ENCODE results near the gene GMCL2.

GMCL2 gene

DNA sequence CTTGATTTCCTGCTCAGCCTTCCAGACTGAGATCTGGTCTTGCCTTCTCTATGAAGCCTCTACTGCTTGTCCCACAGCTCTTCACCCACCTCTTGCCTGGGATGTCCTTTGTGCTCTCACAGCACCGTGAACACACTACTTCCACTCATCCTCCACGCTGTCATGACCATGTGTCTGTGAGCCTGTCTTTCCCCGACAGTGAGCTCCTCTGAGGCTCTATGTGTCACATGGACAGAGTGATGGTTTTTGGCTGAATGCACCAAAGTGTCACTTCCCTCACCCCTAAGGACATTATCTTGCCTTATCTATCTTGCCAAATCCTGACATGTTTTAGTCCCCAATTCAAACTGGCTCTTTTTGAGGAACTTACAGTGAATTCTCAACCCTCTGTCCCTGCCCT lies 34.1 kb upstream of the GMCL2 start:
- DNase-seq = no peak

DNA sequence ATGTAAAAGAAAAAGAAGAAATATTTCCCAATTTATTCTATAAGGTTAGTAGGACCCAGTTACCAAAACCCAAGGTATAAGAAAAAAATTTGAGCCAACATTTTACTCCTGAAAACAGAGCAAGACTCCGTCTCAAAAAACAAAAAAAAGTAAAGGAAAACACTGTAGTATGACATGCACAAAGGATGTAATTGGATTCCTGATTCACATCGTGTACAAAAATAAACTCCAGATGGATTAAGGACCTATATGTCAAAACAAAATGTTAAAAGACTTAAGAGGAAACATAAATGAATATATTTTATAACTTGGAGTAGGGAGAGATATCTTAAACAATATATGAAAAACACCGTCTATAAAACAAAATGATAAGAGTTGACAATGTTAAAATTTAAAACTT lies 31.7 kb upstream of the GMCL2 start:
- no peak for DNase-seq

DNA sequence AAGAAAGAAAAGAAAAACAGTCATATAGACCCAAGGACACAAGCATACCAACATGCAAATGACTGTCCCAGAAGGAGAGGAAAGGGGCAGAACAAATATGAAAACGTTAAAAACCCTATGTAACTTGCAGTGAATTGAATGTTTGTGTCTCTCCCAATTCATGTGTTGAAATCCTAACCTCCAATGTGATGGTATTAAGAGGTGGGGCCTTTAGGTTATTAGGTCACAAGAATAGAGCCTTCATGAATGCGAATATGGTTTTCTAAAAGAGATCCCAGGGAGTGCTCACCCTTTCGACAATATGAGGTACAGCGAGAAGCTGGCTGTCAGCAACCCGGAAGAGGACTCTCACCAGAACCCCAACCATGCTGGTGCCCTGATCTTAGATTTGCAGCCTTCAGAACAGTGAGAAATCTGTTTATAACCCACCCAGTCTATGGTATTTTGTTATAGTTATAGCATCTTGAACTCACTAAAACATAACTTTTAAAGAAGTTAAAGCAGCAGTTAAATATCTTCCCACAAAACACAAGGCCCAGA lies 31.1 kb upstream of the GMCL2 start:
- DNase-seq = no peak

DNA sequence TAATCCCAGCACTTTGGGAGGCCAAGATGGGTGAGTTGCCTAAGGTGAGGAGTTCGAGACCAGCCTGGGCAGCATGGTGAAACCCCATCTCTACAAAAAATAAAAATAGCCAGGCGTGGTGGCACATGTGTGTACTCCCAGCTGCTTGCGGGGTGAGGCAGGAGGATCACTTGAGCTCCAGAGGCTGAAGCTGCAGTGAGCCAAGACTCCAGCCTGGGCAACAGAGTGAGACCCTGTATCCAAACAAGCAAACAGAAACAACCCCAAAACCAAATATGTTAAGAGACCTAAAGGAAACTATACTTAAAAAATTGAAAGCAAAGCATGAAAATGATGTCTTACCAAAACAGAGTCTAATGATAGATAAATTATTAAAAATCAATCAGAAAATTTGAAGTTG lies 29.6 kb upstream of the GMCL2 start:
- no peak for DNase-seq

DNA sequence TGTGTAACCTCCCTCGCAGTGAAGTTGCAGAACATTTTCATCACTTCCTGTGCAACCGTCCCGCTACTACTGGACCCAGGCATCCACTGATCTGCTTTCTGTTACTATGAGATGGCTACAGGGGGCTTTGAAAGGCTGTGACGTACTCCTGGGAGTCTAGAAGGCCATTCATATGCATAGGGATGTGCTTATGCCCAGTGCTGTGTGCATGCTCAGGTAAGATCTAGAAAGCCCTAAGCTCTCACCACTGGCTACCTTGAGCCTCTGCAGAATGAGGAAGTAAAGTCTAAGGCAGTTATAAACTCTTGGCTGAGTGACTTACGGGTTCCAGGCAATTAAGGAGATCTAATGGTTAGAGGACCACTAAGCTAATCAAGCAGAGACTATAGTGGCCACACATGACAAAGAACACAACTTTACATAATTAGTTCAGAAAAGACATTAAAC lies 28.9 kb upstream of the GMCL2 start:
- no peak for DNase-seq

DNA sequence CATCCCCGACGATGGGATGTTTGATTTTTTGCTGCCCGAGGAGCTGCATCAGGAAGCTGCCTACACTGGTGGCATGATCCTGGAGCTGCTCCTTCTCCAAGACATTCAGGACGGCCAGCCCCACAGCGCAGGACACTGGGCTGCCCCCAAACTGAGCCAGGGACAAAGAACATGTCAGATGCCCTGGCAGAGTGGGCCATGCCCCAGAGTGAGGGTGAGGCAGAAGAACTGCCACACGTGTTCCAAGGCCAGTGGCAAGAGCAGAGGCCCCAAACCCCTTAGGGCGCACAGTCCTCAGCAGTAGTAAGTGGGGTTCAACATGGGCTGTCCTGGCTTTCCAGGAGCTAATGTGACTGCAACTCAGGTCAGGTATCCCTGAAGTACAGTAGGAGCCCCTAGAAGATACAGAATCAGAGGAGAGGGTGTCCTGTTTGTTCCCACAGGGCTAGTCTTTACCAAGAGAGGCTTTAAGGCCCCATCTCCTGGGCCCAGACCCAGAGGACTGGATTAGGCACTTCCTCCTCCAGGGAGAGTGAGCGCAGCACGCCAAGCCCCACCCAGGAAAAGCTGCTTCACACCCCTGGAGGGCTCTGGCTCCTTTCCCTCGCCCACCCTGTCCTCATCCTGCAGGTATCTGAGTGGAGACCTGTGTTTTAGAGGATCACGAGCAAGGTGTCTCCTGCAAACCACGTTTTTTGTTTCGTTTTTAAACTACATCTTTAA lies 28.3 kb upstream of the GMCL2 start:
- no peak for DNase-seq

DNA sequence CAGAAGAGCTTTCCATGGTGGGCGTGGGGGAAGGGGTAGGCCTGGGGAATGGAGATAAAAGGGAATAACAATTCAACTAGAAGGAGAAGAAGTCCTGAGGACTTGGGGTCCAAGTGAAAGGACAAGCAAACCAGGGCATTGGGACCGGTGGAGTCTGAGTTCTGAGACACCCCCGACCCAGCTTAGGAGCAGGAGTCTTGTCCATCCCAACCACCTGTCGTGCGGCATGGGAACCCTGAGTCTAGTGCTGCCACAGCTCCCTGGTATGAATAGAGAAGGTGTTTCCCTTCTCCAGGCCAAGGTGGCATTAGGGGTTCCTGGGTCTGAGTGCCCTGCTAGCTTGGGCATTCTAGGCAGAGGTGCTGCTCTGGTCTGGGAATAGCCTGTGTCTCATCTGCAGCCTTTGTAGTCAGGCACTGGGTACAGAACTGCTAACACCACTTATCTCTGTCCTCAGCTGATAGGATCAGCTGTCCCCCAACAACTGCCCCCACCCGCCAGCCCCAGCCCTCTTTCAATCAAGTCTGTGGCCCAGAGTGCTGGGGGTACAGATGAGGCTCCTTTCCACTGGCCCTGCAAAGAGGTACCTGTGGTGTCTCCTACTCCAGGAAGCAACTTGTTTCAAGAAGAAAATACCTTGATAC lies 27.1 kb upstream of the GMCL2 start:
- no peak for DNase-seq

DNA sequence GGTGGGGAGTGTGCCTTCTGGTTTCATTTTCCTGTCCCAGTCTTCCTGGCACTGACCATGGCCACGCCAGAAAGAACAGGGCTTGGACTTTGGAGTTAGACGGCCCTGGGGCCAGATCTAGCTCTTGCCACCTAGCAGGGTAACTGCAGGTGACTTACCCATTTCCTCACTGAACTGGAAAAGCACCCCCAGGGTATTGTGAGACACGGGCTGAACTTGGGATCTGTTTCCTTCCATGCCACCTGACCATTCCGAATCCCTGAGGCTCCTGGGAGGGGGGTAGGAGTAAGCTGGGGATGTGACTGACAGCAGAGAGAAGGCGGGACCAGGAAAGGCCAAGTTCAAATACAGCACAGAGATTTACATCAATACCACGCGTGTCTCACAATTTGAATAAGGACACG lies 26.6 kb upstream of the GMCL2 start:
- DNase-seq = no peak

DNA sequence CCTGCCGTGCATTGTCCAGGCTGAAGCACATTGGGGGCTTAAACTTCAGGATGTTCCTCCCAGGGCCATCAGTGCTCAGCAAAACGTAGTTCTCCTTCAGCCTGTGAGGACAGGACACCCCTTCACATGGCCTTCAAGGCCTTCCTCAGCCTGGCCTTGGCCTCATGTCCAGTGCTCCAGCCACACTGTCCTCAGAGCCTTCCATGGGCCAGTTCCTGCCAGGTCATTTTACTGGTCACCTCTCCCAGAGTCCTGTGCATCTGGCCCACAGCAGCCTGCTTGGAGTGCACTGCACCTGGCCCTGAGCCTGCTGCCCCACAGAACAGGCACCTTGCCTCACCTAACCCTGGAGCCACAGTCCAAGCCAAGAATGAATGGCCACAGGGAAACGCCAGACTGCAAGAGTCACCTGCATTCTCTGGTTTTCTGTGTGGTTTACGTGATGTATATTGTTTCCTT lies 25.9 kb upstream of the GMCL2 start:
- no peak for DNase-seq

DNA sequence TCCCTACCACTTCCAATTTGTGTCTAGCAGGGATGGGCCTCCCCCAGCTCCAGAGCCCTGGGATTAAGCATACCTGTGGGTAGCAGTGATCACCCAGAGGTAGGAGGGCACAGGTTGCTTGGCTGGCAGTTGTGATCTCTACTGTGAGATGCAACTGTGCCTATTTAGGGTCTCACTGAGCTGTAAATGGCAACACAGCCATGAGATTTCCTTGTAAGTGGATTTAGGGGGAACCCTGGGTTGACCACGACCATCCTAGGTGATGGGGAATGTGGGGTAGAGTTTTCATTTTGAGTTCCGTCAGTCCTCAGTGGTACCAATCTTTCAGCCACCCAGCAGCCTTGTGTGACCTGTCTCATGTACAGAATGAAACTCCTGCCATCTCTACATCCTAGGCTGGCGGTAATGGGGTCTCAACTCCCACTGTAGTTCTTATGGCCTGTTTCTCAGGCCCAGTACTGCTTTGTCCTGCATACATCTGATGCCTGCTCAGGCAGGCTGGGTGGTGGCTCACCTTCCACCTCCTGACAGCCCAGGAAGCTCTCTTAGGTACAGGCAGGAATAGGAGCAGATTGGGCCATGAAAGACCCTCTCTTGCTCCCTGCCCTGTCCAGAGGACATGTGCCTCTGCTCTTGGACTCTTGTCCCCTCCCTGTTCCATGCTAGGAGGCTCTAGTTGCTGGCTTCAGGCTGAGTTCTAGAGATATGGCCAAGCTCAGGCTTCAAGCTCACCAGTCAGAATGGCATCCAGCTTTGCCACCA lies 25.3 kb upstream of the GMCL2 start:
- no peak for DNase-seq

DNA sequence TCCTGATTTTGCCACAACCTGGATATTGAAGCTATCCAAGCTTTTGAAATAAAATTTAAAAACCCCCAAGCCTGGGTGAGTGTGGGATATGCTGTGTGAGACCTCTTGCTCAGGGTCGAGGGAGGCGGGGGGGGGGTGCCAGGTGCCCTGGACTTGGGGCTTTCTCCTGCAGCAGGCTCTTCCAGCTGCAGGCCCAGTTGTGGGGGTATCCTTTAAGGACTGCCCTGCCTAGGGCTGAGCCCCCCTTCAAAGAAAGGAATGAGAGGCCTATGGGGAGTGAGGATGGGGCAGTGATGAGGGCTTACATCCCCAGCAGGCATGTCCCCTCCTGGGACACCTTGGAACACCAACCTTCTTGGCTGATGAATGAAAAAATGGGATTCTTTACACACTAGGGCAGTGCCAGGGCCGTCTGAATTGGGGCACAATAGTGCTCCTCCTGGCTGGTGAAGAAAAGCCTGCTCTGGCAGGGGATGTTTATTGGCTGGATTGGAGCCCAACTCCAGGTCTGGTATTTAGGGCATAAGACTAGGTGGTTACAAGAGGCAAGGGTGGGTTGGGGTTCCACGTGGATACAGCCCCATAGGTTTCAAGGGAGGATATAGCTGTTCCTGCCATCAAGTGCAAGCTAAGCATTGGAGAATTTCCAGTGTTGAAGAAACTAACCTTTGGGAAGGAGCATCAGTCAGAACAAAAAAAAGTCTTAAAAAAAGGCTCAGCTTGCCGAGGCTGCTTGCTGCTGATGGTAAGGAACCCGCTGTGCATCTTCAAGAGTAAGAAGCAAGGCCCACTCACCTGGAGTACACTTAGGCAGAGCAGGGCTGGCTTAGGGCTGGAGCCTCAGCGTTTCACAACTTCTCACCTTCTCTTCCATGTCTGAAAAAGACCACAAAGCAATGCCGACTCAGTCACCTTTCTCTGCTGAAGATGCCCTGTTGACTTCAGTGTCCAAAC lies 24.2 kb upstream of the GMCL2 start:
- no peak for DNase-seq

DNA sequence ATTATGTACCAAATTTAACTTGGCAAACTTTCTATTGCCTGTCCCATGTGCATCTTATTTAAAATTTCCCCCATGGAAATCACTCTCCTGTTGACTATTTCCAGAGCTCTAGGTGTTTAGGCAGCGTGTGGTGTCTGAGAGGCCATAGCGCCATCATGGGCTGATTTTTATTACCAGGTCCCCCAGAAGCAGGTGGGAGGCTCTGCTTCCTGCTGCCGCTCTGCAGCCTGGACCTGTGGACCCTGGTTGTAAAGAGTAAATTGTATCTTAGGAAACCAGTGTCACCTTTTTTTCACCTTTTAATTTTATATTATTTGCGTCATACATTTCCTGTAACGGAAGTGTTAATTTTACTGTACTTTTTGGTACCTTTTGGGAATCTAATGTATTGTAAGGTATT lies 23.5 kb upstream of the GMCL2 start:
- DNase-seq = no peak

DNA sequence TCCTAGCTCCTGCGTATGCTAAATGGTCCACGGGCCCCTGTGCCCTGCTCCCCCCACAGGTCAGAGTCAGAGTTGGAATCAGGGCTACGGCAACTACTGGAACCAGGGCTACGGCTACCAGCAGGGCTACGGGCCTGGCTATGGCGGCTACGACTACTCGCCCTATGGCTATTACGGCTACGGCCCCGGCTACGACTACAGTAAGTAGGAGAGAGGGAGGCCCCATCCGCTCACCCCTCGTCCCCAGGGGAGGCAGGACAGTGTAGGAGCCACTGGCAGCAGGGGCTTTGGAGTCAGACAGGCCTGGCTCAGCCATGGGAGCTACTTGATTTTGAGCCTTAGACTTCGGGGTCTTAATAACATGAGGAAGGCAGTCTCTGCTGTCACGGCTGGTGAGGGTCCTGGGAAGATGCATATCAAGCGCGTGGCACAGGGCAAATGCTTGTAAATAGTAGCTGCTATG lies 22.9 kb upstream of the GMCL2 start:
- DNase-seq = no peak

DNA sequence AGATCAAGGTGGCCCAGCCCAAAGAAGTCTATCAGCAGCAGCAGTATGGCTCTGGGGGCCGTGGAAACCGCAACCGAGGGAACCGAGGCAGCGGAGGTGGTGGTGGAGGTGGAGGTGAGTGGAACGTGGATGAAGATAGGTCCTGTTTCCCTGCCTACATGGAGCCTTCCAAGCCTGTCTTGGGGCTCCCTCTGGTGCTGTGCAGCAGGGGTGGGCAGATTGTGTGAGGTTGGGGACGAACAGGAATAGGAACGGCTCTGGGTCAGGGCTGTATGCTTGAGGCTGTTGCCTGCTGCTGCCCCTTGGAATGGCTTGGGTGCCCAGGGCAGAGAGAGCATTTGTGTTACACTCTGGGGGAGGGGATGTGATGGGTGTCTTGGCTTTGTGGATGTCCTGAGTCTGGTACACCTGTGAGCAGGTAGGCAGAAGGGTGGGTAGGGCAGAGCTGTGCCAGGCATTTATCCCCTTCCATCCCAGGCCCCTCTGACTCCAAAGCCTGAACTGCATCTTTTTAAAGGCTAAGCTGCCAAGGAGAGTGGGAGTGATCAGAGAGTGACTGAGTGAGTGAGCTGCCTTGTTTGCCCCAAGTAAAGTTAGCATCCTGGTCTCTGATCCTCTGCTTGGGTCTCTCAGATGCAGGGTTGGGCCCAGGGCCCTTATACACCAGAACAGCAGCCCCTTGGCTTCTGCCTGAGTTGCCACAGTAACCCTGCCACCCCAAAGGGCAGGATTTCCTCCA lies 22.3 kb upstream of the GMCL2 start:
- DNase-seq = no peak

DNA sequence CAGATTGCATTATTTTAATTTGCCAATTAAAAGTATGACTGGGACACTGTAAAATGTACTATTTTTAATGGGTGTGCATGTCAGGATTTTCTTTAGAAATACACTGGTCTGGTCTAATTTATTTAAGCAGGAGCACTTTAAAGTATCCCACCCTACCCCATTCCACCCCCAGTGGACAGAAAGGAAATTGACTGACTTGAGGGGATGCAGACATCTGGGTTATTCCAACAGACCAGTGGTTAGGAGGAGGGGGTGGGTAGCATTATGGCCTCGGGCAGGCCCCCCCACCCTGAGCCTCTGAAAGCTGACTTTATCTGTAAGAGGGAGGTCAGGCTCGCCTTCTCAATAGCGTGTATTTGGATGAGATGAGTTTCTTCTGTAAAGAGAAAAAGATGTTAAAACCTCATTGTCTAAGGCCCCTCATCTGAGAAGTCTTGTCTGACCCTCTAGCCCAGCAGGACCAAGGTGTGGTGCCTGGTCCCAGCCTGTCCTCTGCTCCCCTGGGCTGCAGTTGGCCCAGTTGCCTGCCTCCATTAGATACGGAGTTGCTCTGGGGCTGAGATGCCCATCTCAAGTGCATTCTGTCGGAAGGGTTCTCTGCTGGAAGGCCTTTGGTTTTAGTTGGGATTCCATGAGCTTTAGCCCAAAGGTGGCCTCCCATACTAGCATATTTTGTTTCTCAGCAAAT lies 21.5 kb upstream of the GMCL2 start:
- DNase-seq = no peak

DNA sequence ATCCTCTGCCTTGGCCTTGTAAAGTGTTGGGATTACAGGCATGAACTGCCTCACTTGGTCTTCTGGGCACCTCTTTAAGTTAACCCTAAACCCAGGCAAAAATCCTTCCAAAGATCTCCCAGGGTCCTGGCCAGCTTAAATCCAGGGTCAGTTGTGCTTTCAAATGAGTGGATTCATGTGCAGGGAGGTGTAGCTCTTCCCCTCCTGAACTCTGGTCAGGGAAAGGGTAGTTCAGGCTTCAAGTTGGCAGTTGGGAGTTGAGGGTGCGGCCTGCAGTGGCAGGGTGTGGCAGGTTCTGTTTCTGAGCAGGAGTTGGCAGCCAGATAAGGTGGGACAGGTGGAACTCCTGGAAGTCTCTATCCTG lies 20.7 kb upstream of the GMCL2 start:
- DNase-seq = no peak

DNA sequence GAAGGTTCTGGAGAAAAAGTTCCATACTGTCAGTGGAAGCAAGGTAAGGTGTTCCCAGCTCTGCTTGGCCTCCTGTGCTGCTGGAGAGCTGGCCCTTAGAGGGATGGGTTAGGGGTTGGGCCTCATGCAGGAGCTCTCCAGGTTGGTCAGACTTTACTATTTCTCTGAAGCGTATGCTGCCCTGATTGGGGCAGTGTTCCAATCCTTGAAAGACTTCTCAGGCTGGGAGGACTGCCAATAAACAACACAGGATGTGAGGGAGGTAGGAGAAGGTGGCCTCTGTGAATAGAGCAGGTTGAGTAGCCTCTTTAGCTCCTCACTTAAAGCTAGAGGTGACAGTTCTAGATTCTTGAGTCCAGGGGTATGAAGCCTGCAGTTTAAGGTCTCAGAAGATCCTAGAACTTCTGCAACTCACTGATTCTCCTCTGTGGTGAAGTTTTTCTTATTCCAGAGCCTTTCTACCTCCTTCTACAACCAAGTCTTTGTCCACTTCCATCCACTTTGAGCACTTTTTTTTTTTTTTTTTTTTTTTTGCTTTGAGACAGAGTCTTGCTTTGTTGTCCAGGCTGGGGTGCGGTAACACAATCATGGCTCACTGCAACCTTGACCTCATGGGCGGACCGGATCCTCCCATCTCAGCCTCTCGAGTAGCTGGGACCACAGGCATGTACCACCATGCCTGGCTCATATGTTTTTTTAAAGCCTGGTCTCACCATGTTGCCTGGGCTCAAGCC lies 20.2 kb upstream of the GMCL2 start:
- no peak for DNase-seq

DNA sequence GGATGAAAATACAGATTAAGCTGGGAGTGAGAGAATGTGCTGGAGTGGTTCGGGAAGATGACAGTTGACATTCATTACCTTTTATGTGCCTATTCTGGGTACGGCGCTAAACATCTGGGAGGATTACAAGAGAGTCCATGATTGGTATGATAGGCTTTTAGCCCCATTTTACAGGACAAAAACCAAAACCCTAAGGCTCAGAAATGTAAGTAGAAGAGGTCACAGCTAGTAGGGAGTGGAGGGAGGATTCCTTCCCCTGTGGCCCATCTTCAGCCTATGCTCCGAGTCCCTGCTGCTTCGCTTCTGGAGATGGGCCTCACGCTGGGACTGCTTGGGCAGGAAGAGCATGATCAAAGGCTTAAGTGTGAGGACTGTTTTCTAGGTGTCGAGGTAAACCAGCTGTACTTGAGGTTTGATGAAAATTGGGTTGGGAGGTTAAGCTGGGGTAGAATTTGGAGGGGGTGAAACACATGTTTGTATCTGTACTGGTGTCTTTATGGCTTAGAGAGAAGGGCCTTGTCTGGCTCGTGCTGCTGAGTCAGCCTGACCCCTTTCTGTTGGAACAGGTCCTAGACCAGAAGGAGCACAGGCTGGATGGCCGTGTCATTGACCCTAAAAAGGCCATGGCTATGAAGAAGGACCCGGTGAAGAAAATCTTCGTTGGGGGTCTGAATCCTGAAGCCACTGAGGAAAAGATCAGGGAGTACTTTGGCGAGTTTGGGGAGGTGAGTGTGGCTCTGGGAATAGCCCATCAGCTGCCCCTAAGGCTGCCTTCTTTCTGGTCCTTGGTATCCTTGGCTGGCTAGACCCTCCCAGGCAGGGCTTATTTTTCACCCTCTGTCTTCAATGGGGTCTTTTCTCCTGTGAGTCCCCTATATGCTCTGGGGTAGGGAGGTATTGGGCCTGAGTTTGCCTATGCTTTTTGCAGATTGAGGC lies 19.3 kb upstream of the GMCL2 start:
- no peak for DNase-seq

DNA sequence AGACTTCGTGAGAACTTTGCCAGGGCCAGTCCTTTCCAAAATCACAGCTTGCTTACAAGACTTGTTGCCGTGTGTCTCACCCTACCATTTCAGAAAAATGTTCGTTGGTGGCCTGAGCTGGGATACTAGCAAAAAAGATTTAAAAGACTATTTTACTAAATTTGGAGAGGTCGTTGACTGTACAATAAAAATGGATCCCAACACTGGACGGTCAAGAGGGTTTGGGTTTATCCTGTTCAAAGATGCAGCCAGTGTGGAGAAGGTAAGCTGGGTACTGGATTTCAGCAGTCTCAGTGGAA lies 18.5 kb upstream of the GMCL2 start:
- no peak for DNase-seq

Data from amniotic stem cell (primary cell).